Cardiac septum (tissue), 1 donor: ENCODE measurements around the gene UPK1A. TPM values are rescaled to one million over a fixed set of nuclear protein-coding genes. Genes with fewer than 3 reads are reported as not detected.
"Not testable (repeated sequence)": the region's sequence is repeated elsewhere in the genome, so short reads cannot be mapped to it uniquely, and the experiment has no call there.

ENCODE experiments used
- DNase-seq: peaks from one replicate; pipeline ENCODE4 v3.0.0-alpha.2; 2020; ENCODE audit warnings: low spot score
- intact Hi-C: fragments of 100-400 bp; cut with DNase I; formaldehyde crosslinking; loops from one replicate; pipeline ENCODE4 v1.14.0; 2022
- total RNA-seq: library from RNA; stranded (reverse); fragmentation: NEBNext Ultra II Directional; extraction: Animal tissue kit (Norgen Biotek cat#: 25700); gene quantifications from one replicate; pipeline ENCODE4 v1.2.1, GENCODE V29; 2021
- donor health status: DM: no; HTN: no; CAD: no.

The UPK1A gene
- total RNA-seq, 1 donor from 2014 or later = not detected

DNA sequence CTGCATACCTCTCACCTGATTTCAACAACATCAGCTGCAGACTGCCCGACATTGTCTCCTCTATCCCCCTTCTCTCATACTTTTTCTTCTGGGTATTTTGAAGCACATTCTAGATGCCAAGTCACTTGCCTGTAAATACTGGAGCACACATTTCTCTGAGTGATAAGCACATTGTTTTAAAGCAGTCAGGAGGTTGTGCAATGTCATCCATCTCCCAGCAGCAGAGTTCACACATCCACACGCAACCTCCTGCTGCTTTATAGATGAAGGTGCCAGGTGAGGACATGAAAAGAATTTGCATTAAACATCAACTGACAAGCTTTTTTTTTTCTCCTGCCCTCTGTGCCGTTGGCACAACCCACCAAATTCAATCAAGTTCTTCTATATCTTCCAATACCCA is 5.5 kb downstream of the UPK1A start:
- intact Hi-C loops = no loop called here
- no peak for DNase-seq

DNA sequence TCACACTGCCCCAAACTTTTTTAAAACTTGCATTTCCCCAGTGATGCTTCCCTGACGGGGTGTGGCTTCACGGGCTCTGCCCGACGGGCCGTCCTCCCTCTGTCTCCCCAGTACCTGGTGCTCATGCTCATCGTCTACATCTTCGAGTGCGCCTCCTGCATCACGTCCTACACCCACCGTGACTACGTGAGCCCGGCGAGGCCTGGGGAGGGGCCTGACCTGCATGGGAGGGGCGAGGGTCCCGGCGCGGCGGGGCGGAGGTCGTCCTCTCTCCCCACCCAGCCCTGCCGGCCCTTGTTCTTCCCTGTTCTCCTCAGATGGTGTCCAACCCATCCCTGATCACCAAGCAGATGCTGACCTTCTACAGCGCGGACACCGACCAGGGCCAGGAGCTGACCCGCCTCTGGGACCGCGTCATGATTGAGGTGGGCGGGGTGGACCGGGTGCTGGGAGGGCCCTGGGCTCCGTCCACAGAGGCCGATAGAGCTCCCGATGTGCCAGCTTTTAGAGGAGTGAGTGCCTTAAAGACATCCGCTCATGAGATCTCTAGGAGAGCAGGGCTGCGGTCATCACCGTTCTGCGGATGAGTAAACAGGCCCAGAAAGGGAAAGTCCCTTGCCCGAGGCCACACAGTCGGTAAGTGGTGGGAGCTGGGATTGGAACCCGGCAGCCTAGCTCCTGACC is 6.9 kb downstream of the UPK1A start:
- intact Hi-C loops = no loop called here
- DNase-seq = no peak

- no peak for DNase-seq
- intact Hi-C loops = no loop called here
Measured at GRCh38 chr19:35675589-35676140, 9.3 kb downstream of the UPK1A start.

- DNase-seq = no peak
- intact Hi-C loops = loop anchor here (5.0 kb wide), 1 partner anchor 143 kb away; the partner anchor contains the start of gene TMEM147
Measured at GRCh38 chr19:35689836-35690235, 23.5 kb downstream of the UPK1A start.

DNA sequence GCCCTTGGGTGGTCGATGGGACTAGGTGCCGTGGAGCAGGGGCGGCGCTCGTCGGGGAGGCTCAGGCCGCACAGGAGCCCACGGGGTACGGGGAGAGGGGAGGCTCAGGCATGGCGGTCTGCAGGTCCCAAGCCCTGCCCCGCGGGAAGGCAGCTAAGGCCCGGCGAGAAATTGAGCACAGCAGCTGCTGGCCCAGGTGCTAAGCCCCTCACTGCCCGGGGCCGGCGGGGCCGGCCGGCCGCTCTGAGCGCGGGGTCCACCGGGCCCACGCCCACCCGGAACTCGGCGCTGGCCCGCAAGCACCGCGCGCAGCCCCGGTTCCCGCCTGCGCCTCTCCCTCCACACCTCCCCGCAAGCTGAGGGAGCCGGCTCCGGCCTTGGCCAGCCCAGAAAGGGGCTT is 24.8 kb downstream of the UPK1A start:
- intact Hi-C loops = loop anchor here (5.0 kb wide), 1 partner anchor 144 kb away; the partner anchor contains the start of gene TMEM147

DNA sequence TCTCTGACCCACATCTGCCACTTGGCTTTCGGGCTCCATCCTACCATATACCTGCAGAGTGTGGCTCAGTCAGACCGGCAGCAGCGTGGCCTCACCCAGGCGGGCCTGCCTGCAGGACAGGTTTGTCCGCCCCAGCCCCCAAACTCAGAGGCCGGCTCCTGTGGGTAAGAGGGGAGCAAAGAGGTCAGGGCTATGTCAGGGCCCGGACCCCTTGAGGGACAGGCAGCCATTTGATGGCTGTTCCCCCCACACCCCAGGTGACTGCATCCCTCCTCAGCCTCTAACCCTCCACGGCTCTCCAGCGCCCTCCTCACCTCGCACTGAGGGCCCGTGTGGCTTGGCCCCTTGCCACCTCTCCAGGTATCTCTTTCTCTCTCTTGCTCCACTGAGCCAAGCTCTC is 25.7 kb downstream of the UPK1A start:
- DNase-seq = no peak
- intact Hi-C loops = loop anchor here (5.0 kb wide), 1 partner anchor 145 kb away; the partner anchor contains the start of gene TMEM147

More for the DNA sequence above, 24.8 kb downstream of the UPK1A start:
- not testable (repeated sequence) for DNase-seq

DNA sequence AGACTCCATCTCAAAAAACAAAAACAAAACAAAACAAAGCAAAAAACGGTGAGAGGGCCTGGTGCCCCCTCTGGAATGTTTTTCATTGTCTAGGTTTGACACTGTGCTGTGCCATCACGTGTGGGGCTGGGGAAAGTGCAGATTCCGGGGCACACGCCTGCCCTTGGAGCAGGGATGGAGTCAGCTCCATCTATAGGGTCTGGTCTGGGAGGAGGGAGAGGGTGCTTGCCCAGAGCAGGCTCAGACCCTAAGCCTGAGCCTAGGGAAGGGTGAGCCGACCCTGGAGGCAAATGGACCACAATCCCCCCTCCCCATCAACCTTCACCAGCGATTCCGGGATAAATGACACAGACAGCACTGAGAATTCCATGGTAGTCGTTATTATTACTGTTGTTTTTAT is 27.1 kb downstream of the UPK1A start:
- intact Hi-C loops = loop anchor here (1.0 to 5.0 kb wide), 2 partner anchors 23 to 146 kb away; partner anchors contain the start of gene TMEM147
- no peak for DNase-seq

DNA sequence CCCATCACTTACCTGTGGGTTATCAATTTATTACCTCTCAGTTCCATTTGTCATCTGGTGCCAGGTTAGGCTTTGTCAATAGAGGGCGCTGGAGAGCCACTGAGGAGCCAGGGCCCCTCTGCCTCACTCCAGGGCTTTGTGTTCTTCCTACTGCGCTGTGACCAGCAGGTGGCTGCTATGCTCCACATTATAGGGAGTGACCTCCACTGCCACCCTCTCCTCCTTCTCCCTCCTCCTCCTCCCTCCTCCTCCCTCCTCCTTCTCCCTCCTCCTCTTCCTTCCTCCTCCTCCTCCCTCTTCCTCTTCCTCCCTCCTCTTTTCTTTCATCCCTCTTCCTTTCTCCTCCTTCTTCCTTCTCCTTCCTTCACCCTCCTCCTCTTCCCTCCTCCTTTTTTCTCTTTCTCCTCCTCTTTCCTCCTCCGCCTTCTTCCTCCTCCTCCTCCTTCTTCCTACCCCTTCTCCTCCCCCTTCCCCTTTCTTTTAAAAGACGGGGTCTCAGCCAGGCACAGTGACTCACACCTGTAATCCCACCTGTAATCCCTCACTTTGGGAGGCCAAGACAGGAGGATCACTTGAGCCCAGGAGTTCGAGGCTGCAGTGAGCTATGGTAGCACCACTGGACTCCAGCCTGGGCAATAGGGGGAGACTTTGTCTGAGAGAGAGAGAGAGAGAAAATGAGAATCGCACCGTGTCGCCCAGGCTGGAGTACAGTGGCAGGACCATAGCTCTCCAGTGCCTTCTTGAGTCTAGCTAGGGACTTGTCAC is 27.7 kb downstream of the UPK1A start:
- intact Hi-C loops = loop anchor here (1.0 to 5.0 kb wide), 3 partner anchors 22 to 237 kb away; partner anchors contain the start of gene TMEM147
- peak; percentile 92 for DNase-seq

GRCh38 chr19:35695895-35696422 is 29.6 kb downstream of the UPK1A start:
- intact Hi-C loops = loop anchor here (2.0 kb wide), 1 partner anchor 235 kb away; no protein-coding TSS in a partner anchor

GRCh38 chr19:35696835-35697234 is 30.5 kb downstream of the UPK1A start:
- intact Hi-C loops = no loop called here
- no peak for DNase-seq

More at GRCh38 chr19:35695895-35696422, 29.6 kb downstream of the UPK1A start:
- no peak for DNase-seq

- intact Hi-C loops = no loop called here
- DNase-seq = peak; percentile 97
Measured at GRCh38 chr19:35702223-35703012, 36.1 kb downstream of the UPK1A start.

DNA sequence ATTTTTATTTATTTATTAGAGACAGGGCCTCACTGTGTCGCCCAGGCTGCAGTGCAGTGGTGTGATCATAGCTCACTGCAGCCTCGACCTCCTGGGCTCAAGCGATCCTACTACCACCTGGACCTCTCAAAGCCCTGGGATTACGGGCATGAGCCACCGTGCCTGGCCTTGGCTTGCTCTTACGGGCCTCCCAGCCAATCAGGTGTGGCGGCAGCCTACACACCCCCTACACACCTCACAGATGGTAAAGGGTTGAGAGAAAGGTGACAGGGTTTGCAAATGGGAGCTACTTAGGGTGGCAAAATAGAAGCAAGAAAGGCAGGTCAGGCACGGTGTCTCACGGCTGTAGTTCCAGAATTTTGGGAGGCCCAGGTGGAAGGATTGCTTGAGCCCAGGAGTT is 37.0 kb downstream of the UPK1A start:
- intact Hi-C loops = no loop called here
- no peak for DNase-seq

GRCh38 chr19:35704218-35704617 is 37.9 kb downstream of the UPK1A start, which contains the start of gene ZBTB32:
Gene ZBTB32, plus strand, starts transcription at chr19:35704558. Its CDS starts 10,069 bp downstream, at chr19:35714627.
- no peak for DNase-seq
- intact Hi-C loops = no loop called here

DNA sequence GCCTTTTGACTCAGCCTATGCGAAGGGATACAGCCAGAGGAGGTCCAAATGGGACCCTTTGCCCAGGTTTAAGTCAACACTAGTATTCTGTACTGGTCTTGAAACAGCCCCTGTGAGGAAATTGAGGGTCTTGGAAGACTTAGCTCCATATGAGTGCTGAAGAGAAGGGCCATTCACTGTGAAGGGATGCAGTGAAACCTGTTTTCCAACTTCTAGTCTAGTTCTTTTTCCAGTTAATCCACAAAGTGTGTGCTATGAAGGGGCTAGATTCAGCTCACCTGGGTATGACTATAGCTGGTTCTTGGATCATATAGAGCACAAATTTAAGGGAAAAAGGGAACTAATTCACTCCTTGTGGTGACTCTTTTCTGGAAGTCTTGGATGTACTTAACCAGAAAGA is 42.1 kb downstream of the UPK1A start:
- DNase-seq = no peak
- intact Hi-C loops = no loop called here

GRCh38 chr19:35710784-35711723 is 44.7 kb downstream of the UPK1A start:
- intact Hi-C loops = loop anchor here (10.0 kb wide), 1 partner anchor 114 kb away; no protein-coding TSS in a partner anchor
- DNase-seq = no peak

DNA sequence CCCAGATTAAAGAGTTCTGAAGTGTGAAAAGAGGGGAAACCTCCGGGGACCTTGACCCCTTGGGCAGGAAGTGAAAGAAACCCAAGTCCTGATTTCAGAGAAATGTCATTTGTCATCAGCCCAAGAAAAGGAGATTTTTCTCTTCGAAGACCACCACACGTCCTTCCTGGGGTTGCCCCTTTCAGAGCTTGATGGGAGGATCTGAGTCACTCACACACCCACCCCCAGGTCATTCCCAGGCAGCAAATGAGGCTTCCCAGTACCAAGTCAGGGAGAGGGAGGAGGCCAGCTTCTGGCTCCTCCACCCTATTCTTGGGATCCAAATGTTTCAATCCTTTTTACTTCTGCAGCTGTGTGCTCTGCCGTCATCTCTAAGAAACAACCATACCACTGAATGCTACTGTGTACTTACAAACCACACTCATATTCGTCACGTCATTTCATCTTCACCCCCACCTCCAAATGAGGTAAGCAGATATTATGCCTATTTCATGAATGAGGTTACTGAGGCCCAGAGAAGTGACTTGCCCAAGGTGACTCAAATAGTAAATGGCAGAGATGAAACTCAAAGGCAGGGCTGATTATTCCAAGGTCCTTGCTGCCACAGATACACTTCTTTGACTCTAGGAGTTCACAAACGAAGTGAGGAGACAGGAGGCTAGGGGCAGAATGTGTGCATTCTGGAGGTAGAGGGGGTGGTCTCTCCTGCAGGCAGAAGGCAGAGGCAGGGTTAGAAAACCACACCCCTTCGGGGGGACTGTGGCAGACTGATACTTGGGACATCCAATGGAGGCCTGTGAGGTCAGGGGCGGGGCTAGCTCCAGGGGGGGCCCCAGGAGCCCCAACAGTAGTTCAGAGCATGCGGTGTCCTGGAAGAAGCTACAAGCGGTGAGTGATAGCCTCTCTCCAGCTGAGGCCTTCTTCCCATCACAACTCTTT is 46.5 kb downstream of the UPK1A start:
- DNase-seq = no peak
- intact Hi-C loops = loop anchor here (10.0 kb wide), 1 partner anchor 112 kb away; no protein-coding TSS in a partner anchor

DNA sequence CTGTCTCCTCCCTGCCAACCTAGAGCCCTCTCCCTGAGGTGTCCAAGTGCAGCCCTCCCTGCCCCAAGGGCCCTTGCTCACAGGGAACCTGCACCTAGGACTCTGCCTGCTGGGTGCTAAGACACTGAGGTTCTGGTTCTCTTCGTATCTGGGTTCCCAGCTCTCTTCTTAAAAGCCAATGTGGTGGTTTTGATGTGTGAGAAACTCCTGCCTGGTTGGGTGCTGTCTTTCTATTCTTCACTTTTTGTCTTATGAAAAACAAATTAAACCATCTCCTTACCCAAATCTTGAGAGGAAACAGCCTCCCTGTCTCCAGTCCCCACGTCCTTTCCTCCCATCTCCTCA is 47.2 kb downstream of the UPK1A start:
- intact Hi-C loops = loop anchor here (10.0 kb wide), 1 partner anchor 111 kb away; no protein-coding TSS in a partner anchor
- DNase-seq = no peak
